ENCODE data around the gene RNF144A. TPM values are rescaled to one million over a fixed set of nuclear protein-coding genes. Genes with fewer than 3 reads are reported as not detected.

The RNF144A gene, protein sequence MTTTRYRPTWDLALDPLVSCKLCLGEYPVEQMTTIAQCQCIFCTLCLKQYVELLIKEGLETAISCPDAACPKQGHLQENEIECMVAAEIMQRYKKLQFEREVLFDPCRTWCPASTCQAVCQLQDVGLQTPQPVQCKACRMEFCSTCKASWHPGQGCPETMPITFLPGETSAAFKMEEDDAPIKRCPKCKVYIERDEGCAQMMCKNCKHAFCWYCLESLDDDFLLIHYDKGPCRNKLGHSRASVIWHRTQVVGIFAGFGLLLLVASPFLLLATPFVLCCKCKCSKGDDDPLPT
- total RNA-seq = 0.99 and 2.0 TPM in 2 replicates

DNA sequence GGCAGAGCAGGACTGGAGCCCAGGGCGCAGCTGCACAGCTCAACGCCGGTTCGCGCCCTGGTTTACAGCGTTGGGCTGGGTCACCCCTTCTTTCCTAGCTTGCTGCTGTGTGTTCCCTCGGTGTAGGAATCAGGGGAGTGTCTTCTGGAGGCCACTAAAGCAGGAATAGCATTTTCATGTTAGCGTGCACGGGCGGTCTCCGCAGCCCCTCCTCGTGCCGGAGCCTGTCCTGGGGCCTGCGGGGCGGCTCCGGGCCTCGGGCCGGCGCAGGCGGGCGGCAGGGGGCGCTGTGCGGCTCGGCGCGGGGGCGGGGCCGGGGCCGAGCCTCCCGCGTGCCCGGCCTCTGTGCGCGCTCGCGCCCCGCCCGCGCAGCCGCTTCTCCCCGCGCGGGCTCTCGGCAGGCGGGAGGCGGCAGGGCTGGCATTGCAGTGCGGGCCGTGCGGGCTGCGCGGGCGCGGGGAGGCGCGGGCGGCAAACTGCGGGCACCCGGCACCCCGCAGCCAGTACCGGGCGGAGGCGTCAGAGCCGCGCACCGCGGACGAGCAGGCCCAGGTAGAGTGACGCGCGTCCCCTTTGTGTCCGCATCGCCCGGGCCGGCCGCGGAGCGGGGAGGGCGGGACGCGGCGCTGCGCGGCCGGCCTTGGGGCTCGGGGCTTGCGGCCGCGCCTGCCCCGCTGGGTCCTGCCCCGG lies at the start of gene RNF144A:
RNF144A (plus strand) TSS at position 342 of the 690 bp plus-strand sequence. CDS start 79,515 bp downstream, outside the sequence.

GRCh38 chr2:6877402-6878304 lies 39.6 kb upstream of the RNF144A start, which contains the start of gene RSAD2:
TSS of gene RSAD2 (plus strand) at chr2:6877777. CDS start at chr2:6877801, 24 bp downstream.

Other genes starting within 250 kb of the RNF144A start
- gene CMPK2, start 51.5 kb upstream of the RNF144A start, total RNA-seq = 0.50 and 0.58 TPM in 2 replicates
- 0.44 and 0.50 TPM in 2 replicates for gene RSAD2, start 39.6 kb upstream of the RNF144A start, total RNA-seq

All from smooth muscle cell of trachea (primary cell).